WERI-Rb-1 (cell line): ENCODE results near the gene SAP30L.
A peak's percentile ranks its signal among the peaks of the same experiment; 100 is the strongest.

Experiments
- DNase-seq: peaks from one replicate; pipeline ENCODE4 v3.0.0-alpha.2; 2020
- H3K27ac ChIP-seq: fragments of 250-450 bp; sonication (Bioruptor Pico); 2 replicates; pipeline ENCODE4 v1.5.1; 2020; ENCODE audit warnings: mild to moderate bottlenecking, moderate library complexity
- H3K27me3 ChIP-seq: fragments of 250-450 bp; sonication (Bioruptor Pico); 2 replicates; pipeline ENCODE4 v1.5.1; 2021; ENCODE audit warnings: mild to moderate bottlenecking, low read depth, moderate library complexity; ENCODE audit not compliant: insufficient read depth, severe bottlenecking
- H3K36me3 ChIP-seq: fragments of 250-450 bp; sonication (Bioruptor Pico); 2 replicates; pipeline ENCODE4 v1.5.1; 2020; ENCODE audit warnings: mild to moderate bottlenecking, moderate library complexity
- H3K4me3 ChIP-seq: 2 replicates; pipeline ENCODE4 v1.5.1; 2011; ENCODE audit warnings: low read depth, mild to moderate bottlenecking, control low read depth, low read length
- H3K9me3 ChIP-seq: fragments of 250-450 bp; sonication (Bioruptor Pico); 2 replicates; pipeline ENCODE4 v1.5.1; 2021; ENCODE audit warnings: mild to moderate bottlenecking, moderate library complexity; ENCODE audit not compliant: severe bottlenecking
- CTCF ChIP-seq: IDR thresholded peaks from 2 replicates; pipeline ENCODE4 v1.5.1; 2011; ENCODE audit warnings: low read depth, mild to moderate bottlenecking, control low read depth, inconsistent platforms, low read length

The SAP30L gene

GRCh38 chr5:154466147-154466546, 20.4 kb downstream of the SAP30L start:
- no peaks in the 10 kb centered on the region for H3K9me3 ChIP-seq
- no peak for DNase-seq
- TF ChIP-seq CTCF = no peak
- no peaks in the 10 kb centered on the region for H3K27me3 ChIP-seq
- no peak overlapping the region for H3K4me3 ChIP-seq
- H3K27ac ChIP-seq = no peak overlapping the region
- H3K36me3 ChIP-seq = no peaks in the 10 kb centered on the region

- no peak overlapping the region for H3K27ac ChIP-seq
- H3K36me3 ChIP-seq = no peaks in the 10 kb centered on the region
- no peak for DNase-seq
- no peak overlapping the region for H3K4me3 ChIP-seq
- TF ChIP-seq CTCF = no peak
- H3K9me3 ChIP-seq = no peaks in the 10 kb centered on the region
- H3K27me3 ChIP-seq = no peaks in the 10 kb centered on the region
Measured at GRCh38 chr5:154466671-154467070, 20.9 kb downstream of the SAP30L start.

- Histone ChIP-seq H3K9me3 (no peaks in the 10 kb centered on the region), H3K4me3 (no peak overlapping the region), H3K27me3 (no peaks in the 10 kb centered on the region), H3K36me3 (no peaks in the 10 kb centered on the region), H3K27ac (no peak overlapping the region)
- peak; percentile 82 for DNase-seq
- peak; percentile 89 for TF ChIP-seq CTCF
Measured at GRCh38 chr5:154467655-154468354, 22.0 kb downstream of the SAP30L start.

GRCh38 chr5:154470137-154470536, 24.3 kb downstream of the SAP30L start:
- TF ChIP-seq CTCF = no peak
- no peaks in the 10 kb centered on the region for H3K27me3 ChIP-seq
- peaks cover 6% of the 10 kb centered on the region for H3K36me3 ChIP-seq

GRCh38 chr5:154470947-154471870, 25.4 kb downstream of the SAP30L start:
- H3K9me3 ChIP-seq = no peaks in the 10 kb centered on the region
- no peak for TF ChIP-seq CTCF
- H3K27ac ChIP-seq = no peak overlapping the region
- H3K4me3 ChIP-seq = no peak overlapping the region
- H3K36me3 ChIP-seq = peaks cover 14% of the 10 kb centered on the region
- no peak for DNase-seq
- H3K27me3 ChIP-seq = no peaks in the 10 kb centered on the region

More at GRCh38 chr5:154470137-154470536, 24.3 kb downstream of the SAP30L start:
- no peaks in the 10 kb centered on the region for H3K9me3 ChIP-seq
- H3K27ac ChIP-seq = no peak overlapping the region
- DNase-seq = no peak
- no peak overlapping the region for H3K4me3 ChIP-seq
